CD14-positive monocyte (primary cell): Measurements from ENCODE around the gene ZNF593. TPM values are rescaled to one million over a fixed set of nuclear protein-coding genes. Genes with fewer than 3 reads are reported as not detected.

Source experiments
- DNase-seq, 3 donors: peaks; one replicate each; pipeline ENCODE4 v3.0.0-alpha.2; 2011 to 2022
- H2AFZ ChIP-seq: 2 replicates; pipeline ENCODE4 v1.6.0; 2012; ENCODE audit warnings: mild to moderate bottlenecking, low read depth, low read length, inconsistent platforms; ENCODE audit not compliant: insufficient read depth, poor library complexity, severe bottlenecking
- H3K27ac ChIP-seq, 2 donors: 1 replicate in 1 of 2; 2 replicates in 1 of 2; pipeline ENCODE4 v1.5.1; 2012 to 2013; ENCODE audit warnings: low read length in 2 of 2, control low read depth in 1 of 2, inconsistent platforms in 1 of 2, low read depth in 1 of 2, mild to moderate bottlenecking in 1 of 2
- H3K27me3 ChIP-seq, 2 donors: one replicate each; pipeline versions ENCODE4 v1.6.0 to v1.6.1; 2011 to 2013; ENCODE audit warnings: low read length in 2 of 2; ENCODE audit not compliant: control insufficient read depth in 2 of 2, insufficient read depth in 2 of 2
- H3K36me3 ChIP-seq, 2 donors: replicated peaks in 1 of 2; 1 replicate in 1 of 2; 2 replicates in 1 of 2; pipeline versions ENCODE4 v1.5.1 to v1.6.1; 2012 to 2013; ENCODE audit warnings: low read length in 2 of 2, control low read depth in 1 of 2, inconsistent platforms in 1 of 2, mild to moderate bottlenecking in 1 of 2; ENCODE audit not compliant: insufficient read depth in 2 of 2, control insufficient read depth in 1 of 2
- H3K4me1 ChIP-seq, 2 donors: 1 replicate in 1 of 2; 2 replicates in 1 of 2; pipeline versions ENCODE4 v1.5.1 to v1.6.1; 2012 to 2013; ENCODE audit warnings: low read length in 2 of 2, control low read depth in 1 of 2, inconsistent platforms in 1 of 2, mild to moderate bottlenecking in 1 of 2, moderate library complexity in 1 of 2; ENCODE audit not compliant: insufficient read depth in 2 of 2, control insufficient read depth in 1 of 2
- H3K4me2 ChIP-seq: replicated peaks from 2 replicates; pipeline ENCODE3; 2012; ENCODE audit warnings: low read length, moderate library complexity, mild to moderate bottlenecking; ENCODE audit not compliant: poor library complexity, severe bottlenecking; ENCODE audit errors: extremely low read depth
- H3K4me3 ChIP-seq, 3 experiments: fragments of 200-600 bp in 1 of 3; sonication (generic) in 1 of 3; replicated peaks in 1 of 3; 1 replicate in 2 of 3; 2 replicates in 1 of 3; pipeline ENCODE4 v1.5.1; 2011 to 2013; ENCODE audit warnings: low read length in 3 of 3, mild to moderate bottlenecking in 3 of 3, control low read depth in 2 of 3, low read depth in 2 of 3, inconsistent platforms in 1 of 3, moderate library complexity in 1 of 3
- H3K79me2 ChIP-seq: 2 replicates; pipeline ENCODE4 v1.6.0; 2012; ENCODE audit warnings: mild to moderate bottlenecking, control low read depth, inconsistent platforms, low read length, moderate library complexity; ENCODE audit not compliant: insufficient read depth
- H3K9ac ChIP-seq: 2 replicates; pipeline ENCODE4 v1.6.0; 2017; ENCODE audit warnings: low read length, mild to moderate bottlenecking; ENCODE audit not compliant: insufficient read depth, poor library complexity, severe bottlenecking
- H3K9me3 ChIP-seq, 2 donors: replicated peaks in 1 of 2; 1 replicate in 1 of 2; 2 replicates in 1 of 2; pipeline versions ENCODE4 v1.5.1 to v1.6.1; 2012 to 2013; ENCODE audit warnings: low read length in 2 of 2, control low read depth in 1 of 2; ENCODE audit not compliant: control insufficient read depth in 1 of 2, insufficient read depth in 1 of 2
- H4K20me1 ChIP-seq: 2 replicates; pipeline ENCODE4 v1.6.0; 2012; ENCODE audit warnings: mild to moderate bottlenecking, low read length, control low read depth, moderate library complexity; ENCODE audit not compliant: insufficient read depth
- H3K27ac Mint-ChIP-seq, 7 donors: one replicate each; pipeline ENCODE4 v1.8.0; 2020; ENCODE audit warnings: mild to moderate bottlenecking in 7 of 7, mixed read lengths in 7 of 7, moderate library complexity in 6 of 7, inconsistent platforms in 2 of 7
- H3K27me3 Mint-ChIP-seq, 3 donors: one replicate each; pipeline ENCODE4 v1.8.0; 2021 to 2022; ENCODE audit warnings: low read depth in 3 of 3, mild to moderate bottlenecking in 3 of 3, mixed read lengths in 3 of 3, moderate library complexity in 3 of 3, inconsistent platforms in 1 of 3
- H3K36me3 Mint-ChIP-seq, 2 donors: one replicate each; pipeline ENCODE4 v1.8.0; 2020; ENCODE audit warnings: mixed read lengths in 2 of 2, inconsistent platforms in 1 of 2, mild to moderate bottlenecking in 1 of 2
- H3K4me1 Mint-ChIP-seq: one replicate; pipeline ENCODE4 v1.8.0; 2020; ENCODE audit warnings: mild to moderate bottlenecking, mixed read lengths
- H3K4me3 Mint-ChIP-seq, 2 donors: one replicate each; pipeline ENCODE4 v1.8.0; 2020; ENCODE audit warnings: mild to moderate bottlenecking in 2 of 2, mixed read lengths in 2 of 2, moderate library complexity in 1 of 2
- H3K9me3 Mint-ChIP-seq, 7 donors: one replicate each; pipeline ENCODE4 v1.8.0; 2020 to 2022; ENCODE audit warnings: mixed read lengths in 7 of 7, mild to moderate bottlenecking in 6 of 7, moderate library complexity in 6 of 7, inconsistent platforms in 2 of 7
- CTCF ChIP-seq: fragments of 200-600 bp; IDR thresholded peaks from one replicate; pipeline ENCODE4 v1.8.0; 2022; ENCODE audit warnings: antibody characterized with exemption, mild to moderate bottlenecking
- WGBS: methylation state at CpG from one replicate; pipeline ENCODE4 v1.1.5; 2013; ENCODE audit warnings: missing lambda C conversion rate; ENCODE audit not compliant: insufficient coverage; 5-methylcytosine and 5-hydroxymethylcytosine counted together
- intact Hi-C, 2 donors: fragments of 100-400 bp; cut with micrococcal nuclease; formaldehyde crosslinking; loops; one replicate each; pipeline versions ENCODE4 v1.15.0 to v1.15.1; 2023
- polyA minus RNA-seq: library from RNA; depleted of rRNA, polyadenylated mRNA; stranded (reverse); fragments of >200 nt; gene quantifications from 2 replicates; pipeline ENCODE4 v1.2.3, GENCODE V29; 2012
- polyA plus RNA-seq, 3 donors: library from polyadenylated mRNA; depleted of rRNA in 1 of 3; unstranded in 2 of 3; stranded (reverse) in 1 of 3; fragments of 300-500 nt in 2 of 3; fragments of >200 nt in 1 of 3; fragmentation: Illumina TruSeq in 2 of 3; gene quantifications; 1 replicate in 2 of 3; 2 replicates in 1 of 3; pipeline ENCODE4 v1.2.3, GENCODE V29; 2012 to 2021
- total RNA-seq, 12 experiments: library from RNA in 1 of 12; stranded (reverse) in 1 of 12; fragments of 120-200 nt in 1 of 12; gene quantifications; one replicate each; pipeline ENCODE4 v1.2.4 and lab custom pipeline; 2013 to 2026; ENCODE audit warnings: mixed read lengths in 6 of 12, inconsistent platforms in 1 of 12

ZNF593 gene
- total RNA-seq (2013): 13.0 TPM
- polyA plus RNA-seq (10 to 100 TPM; 23.6 to 36.5 (median 27.8) TPM), polyA minus RNA-seq (23.4 and 41.2 TPM in 2 replicates), total RNA-seq (lab: John Stamatoyannopoulos, UW) (0.92 to 6.7 (median 3.6) reads per million in 11 experiments)

DNA sequence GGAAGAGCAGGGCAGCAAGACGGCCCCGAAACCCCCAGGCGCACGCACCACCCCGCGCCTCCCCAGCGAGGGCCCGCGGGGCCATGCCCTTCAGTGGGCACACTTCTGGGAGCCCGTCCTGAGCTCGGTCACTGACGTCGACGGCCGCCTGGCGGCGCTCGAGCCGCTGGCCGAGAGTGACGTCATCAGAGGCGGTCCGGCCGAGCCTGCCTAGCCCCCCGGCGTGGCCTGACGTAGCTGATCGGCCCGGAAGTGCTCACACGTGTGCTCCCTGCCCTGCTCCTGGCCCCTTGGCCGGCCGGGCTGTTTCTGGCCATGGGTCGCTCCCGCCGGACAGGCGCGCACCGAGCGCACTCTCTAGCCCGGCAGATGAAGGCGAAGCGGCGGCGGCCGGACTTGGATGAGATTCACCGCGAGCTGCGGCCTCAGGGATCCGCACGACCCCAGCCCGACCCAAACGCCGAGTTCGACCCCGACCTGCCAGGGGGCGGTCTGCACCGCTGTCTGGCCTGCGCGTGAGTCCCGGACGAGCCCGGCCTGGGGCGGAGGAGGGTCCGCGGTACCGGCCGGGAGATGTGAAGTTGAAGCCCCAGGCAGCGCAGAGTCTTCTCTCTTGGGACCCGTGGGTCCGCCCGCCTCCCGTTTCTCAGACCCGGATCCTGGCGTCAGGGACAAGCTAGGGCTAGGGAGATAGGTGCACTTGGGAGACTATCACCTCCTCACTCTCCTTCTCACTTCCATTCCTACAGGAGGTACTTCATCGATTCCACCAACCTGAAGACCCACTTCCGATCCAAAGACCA, at the start of gene ZNF593:
TSS of gene ZNF593 (plus strand) at position 240 of the 803 bp plus-strand sequence. CDS start at position 316, 76 bp downstream.
- H4K20me1 ChIP-seq: no peaks in the 10 kb centered on the region
- peaks cover 13% of the 10 kb centered on the region for H3K4me1 Mint-ChIP-seq
- peak within 1 kb of the TSS; percentile 99 for H2AFZ ChIP-seq
- H3K27ac ChIP-seq: peak within 1 kb of the TSS in 1 of 2 donors; percentile 81
- H3K4me3 ChIP-seq: peak within 1 kb of the TSS; percentile 59 to 93 (median 68)
- H3K4me2 ChIP-seq: peak within 1 kb of the TSS; percentile 95
- H3K27ac Mint-ChIP-seq: peak within 1 kb of the TSS; percentile 59 to 94 (median 88)
- peak; percentile 90 for TF ChIP-seq CTCF
- H3K9me3 Mint-ChIP-seq: peaks cover 0 to 2% (median 0%) of the 10 kb centered on the region in 7 donors
- H3K9me3 ChIP-seq: no peaks in the 10 kb centered on the region
- peak within 1 kb of the TSS; percentile 89 to 90 for H3K4me3 Mint-ChIP-seq
- H3K27me3 Mint-ChIP-seq: peaks cover 8 to 13% (median 11%) of the 10 kb centered on the region in 3 donors
- under 1% methylated on average over 67 of the region's 76 CpGs for WGBS
- peaks cover 0 to 3% of the 10 kb centered on the region in 2 donors for H3K36me3 Mint-ChIP-seq
- H3K27me3 ChIP-seq: peaks cover 0 to 6% of the 10 kb centered on the region in 2 donors
- peak within 1 kb of the TSS; percentile 81 for H3K9ac ChIP-seq
- peak; percentile 89 to 95 (median 94) for DNase-seq
- H3K36me3 ChIP-seq: no peaks in the 10 kb centered on the region
- intact Hi-C loops: loop anchor here (2.0 to 5.0 kb wide), 3 partner anchors 62 to 152 kb away; partner anchors contain the start of gene CEP85 (in 1 of the 2)
- peaks cover 14 to 19% of the 10 kb centered on the region in 2 donors for H3K4me1 ChIP-seq
- peaks cover 12% of the 10 kb centered on the region for H3K79me2 ChIP-seq
